Stimulated activated CD4-positive, alpha-beta T cell treated with anti-CD3 and anti-CD28 coated beads, Interleukin-12 subunit alpha, Interleukin-12 subunit beta, amount 100 ng/mL, for 4 hours (primary cell): ENCODE measurements around the gene TCF12.

Experiments
- DNase-seq: peaks from one replicate; pipeline ENCODE4 v3.0.0-alpha.2; 2020

TCF12 gene

GRCh38 chr15:57183614-57184344 lies 265.3 kb downstream of the TCF12 start:
- DNase-seq, result no peak

- no peak for DNase-seq
Measured at GRCh38 chr15:57184502-57184901, 266.1 kb downstream of the TCF12 start.

- DNase-seq, result no peak
Measured at GRCh38 chr15:57185507-57186074, 267.1 kb downstream of the TCF12 start.

- no peak for DNase-seq
Measured at GRCh38 chr15:57189466-57189865, 271.0 kb downstream of the TCF12 start.

GRCh38 chr15:57190208-57190607 lies 271.8 kb downstream of the TCF12 start:
- no peak for DNase-seq

- no peak for DNase-seq
Measured at GRCh38 chr15:57193161-57193560, 274.7 kb downstream of the TCF12 start.

- no peak for DNase-seq
Measured at GRCh38 chr15:57195326-57195725, 276.9 kb downstream of the TCF12 start.

GRCh38 chr15:57196865-57197264 lies 278.4 kb downstream of the TCF12 start:
- no peak for DNase-seq

GRCh38 chr15:57198131-57198530 lies 279.7 kb downstream of the TCF12 start:
- DNase-seq, result no peak

- no peak for DNase-seq
Measured at GRCh38 chr15:57198654-57199291, 280.3 kb downstream of the TCF12 start.

GRCh38 chr15:57201578-57201977 lies 283.1 kb downstream of the TCF12 start:
- DNase-seq, result no peak

- DNase-seq, result no peak
Measured at GRCh38 chr15:57203906-57204305, 285.5 kb downstream of the TCF12 start.

GRCh38 chr15:57205027-57205855 lies 286.8 kb downstream of the TCF12 start:
- DNase-seq, result no peak

- no peak for DNase-seq
Measured at GRCh38 chr15:57205996-57206395, 287.6 kb downstream of the TCF12 start.

GRCh38 chr15:57213862-57214261 lies 295.4 kb downstream of the TCF12 start:
- DNase-seq, result no peak

GRCh38 chr15:57215326-57215725 lies 296.9 kb downstream of the TCF12 start:
- no peak for DNase-seq

- DNase-seq, result no peak
Measured at GRCh38 chr15:57215881-57216280, 297.4 kb downstream of the TCF12 start.

GRCh38 chr15:57216288-57216687 lies 297.8 kb downstream of the TCF12 start:
- DNase-seq, result no peak

- DNase-seq, result no peak
Measured at GRCh38 chr15:57217778-57218598, 299.5 kb downstream of the TCF12 start.

GRCh38 chr15:57218826-57219576 lies 300.6 kb downstream of the TCF12 start:
- DNase-seq, result no peak

GRCh38 chr15:57220205-57220604 lies 301.8 kb downstream of the TCF12 start:
- no peak for DNase-seq

GRCh38 chr15:57221134-57221533 lies 302.7 kb downstream of the TCF12 start:
- no peak for DNase-seq
